Stomach (tissue), 9 donors: ENCODE data around the gene OTUD3. TPM values are rescaled to one million over a fixed set of nuclear protein-coding genes. Genes with fewer than 3 reads are reported as not detected.
"Not testable (repeated sequence)": the region's sequence is repeated elsewhere in the genome, so short reads cannot be mapped to it uniquely, and the experiment has no call there.

Source experiments
- DNase-seq, 2 donors: peaks; one replicate each; pipeline versions ENCODE4 v3.0.0 to v3.0.0-alpha.2; 2013 to 2019
- H3K27ac ChIP-seq, 5 donors: fragments of 200-600 bp in 4 of 5; sonication (generic) in 4 of 5; one replicate each; pipeline ENCODE4 v1.5.1; 2013 to 2019; ENCODE audit warnings: mild to moderate bottlenecking in 1 of 5, moderate library complexity in 1 of 5
- H3K27me3 ChIP-seq, 3 donors: fragments of 200-600 bp; sonication (generic); one replicate each; pipeline ENCODE4 v1.5.1; 2017 to 2019; ENCODE audit warnings: mixed run types in 1 of 3
- H3K36me3 ChIP-seq, 4 donors: fragments of 200-600 bp; sonication (generic); 1 replicate in 3 of 4; 2 replicates in 1 of 4; pipeline ENCODE4 v1.5.1; 2016 to 2019
- H3K4me1 ChIP-seq, 4 donors: fragments of 200-600 bp; sonication (generic); one replicate each; pipeline ENCODE4 v1.5.1; 2016 to 2019
- H3K4me3 ChIP-seq, 4 donors: fragments of 200-600 bp; sonication (generic) in 3 of 4; one replicate each; pipeline ENCODE4 v1.5.1; 2016 to 2019; ENCODE audit warnings: mild to moderate bottlenecking in 1 of 4
- H3K9me3 ChIP-seq, 4 donors: fragments of 200-600 bp; sonication (generic); one replicate each; pipeline ENCODE4 v1.5.1; 2016 to 2019
- CTCF ChIP-seq, 7 experiments: fragments of 450-650 bp in 4 of 7; fragments of 200-600 bp in 3 of 7; sonication (generic) in 3 of 7; IDR thresholded peaks; one replicate each; pipeline ENCODE4 v1.5.1; 2016 to 2019; ENCODE audit warnings: antibody characterized with exemption in 7 of 7, control low read depth in 2 of 7, mild to moderate bottlenecking in 1 of 7
- EP300 ChIP-seq: sonication (generic); formaldehyde crosslinking; IDR thresholded peaks from one replicate; pipeline ENCODE4 v1.6.1; 2017; ENCODE audit warnings: antibody characterized with exemption
- POLR2A ChIP-seq, 4 donors: fragments of 450-650 bp; IDR thresholded peaks; one replicate each; pipeline ENCODE4 v1.6.1; 2016; ENCODE audit warnings: antibody characterized with exemption in 4 of 4, control low read depth in 2 of 4, mild to moderate bottlenecking in 1 of 4, moderate library complexity in 1 of 4
- POLR2AphosphoS5 ChIP-seq, 3 donors: sonication (generic); formaldehyde crosslinking; IDR thresholded peaks; one replicate each; pipeline ENCODE4 v1.6.1; 2016; ENCODE audit warnings: antibody characterized with exemption in 3 of 3
- WGBS, 5 donors: extraction: QIAGEN DNeasy Blood & Tissue Kit in 3 of 5; methylation state at CpG; one replicate each; pipeline versions ENCODE4 v1.1.5 to v1.1.7; 2013 to 2018; 5-methylcytosine and 5-hydroxymethylcytosine counted together
- intact Hi-C: fragments of 100-400 bp; cut with DNase I; formaldehyde crosslinking; loops from one replicate; pipeline ENCODE4 v1.15.1; 2023; ENCODE audit warnings: low total_unique reads
- polyA plus RNA-seq, 3 donors: library from polyadenylated mRNA; stranded (reverse); fragments of 200-250 nt; gene quantifications; one replicate each; pipeline ENCODE4 v1.2.3, GENCODE V29; 2013
- total RNA-seq, 5 donors: library from RNA; depleted of rRNA; stranded (reverse); fragments of >200 nt; gene quantifications; one replicate each; pipeline versions ENCODE4 v1.1.0 to v1.2.3, GENCODE V29; 2014 to 2016
- donor health status: healthy with polysubstance abuse.
- donor health status: Bipolar disorder and iron deficiency.
- donor health status: healthy.

The OTUD3 gene
- total and polyA plus RNA-seq, 8 donors: 0.93 to 13.2 (median 3.9) TPM

- 46 to 59% (median 57%) methylated on average over 12 of the region's 12 CpGs for WGBS, 5 donors
- peak; percentile 22 to 75 for DNase-seq
- TF ChIP-seq POLR2AphosphoS5 (IDR thresholded peaks at IDR 0.05) (no peak), POLR2A (IDR thresholded peaks at IDR 0.05) (no peak), EP300 (no peak), CTCF (IDR thresholded peaks at IDR 0.05) (no peak)
- Histone ChIP-seq H3K9me3 (no peaks in the 10 kb centered on the region), H3K4me3 (peak overlapping the region in 1 of 4 donors; percentile 8), H3K36me3 (no peaks in the 10 kb centered on the region), H3K4me1 (peaks cover 10 to 21% (median 13%) of the 10 kb centered on the region in 4 donors), H3K27ac (no peak overlapping the region), H3K27me3 (peaks cover 0 to 25% (median 0%) of the 10 kb centered on the region in 3 donors)
- intact Hi-C loops: no loop called here
These were observed 3.6 kb upstream of the OTUD3 start for GRCh38 chr1:19878637-19878985.

DNA sequence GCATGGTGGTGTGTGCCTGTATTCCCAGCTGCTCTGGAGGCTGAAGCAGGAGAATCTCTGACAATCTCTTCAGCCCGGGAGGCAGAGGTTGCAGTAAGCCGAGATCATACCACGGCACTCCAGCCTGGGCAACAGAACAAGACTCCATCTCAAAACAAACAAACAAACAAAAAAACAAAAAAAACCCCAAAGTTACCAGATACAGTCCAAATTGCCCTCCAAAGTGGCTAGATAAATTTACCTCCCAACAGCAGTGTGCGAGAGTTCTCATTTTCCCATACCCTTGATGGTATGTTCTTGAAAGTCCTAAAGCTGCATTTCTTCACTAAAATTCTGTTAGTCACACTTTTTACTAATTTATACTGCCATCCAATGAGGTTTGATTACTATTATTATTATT is 3.0 kb upstream of the OTUD3 start:
- H3K4me1 ChIP-seq: peaks cover 16 to 27% (median 18%) of the 10 kb centered on the region in 4 donors
- H3K9me3 ChIP-seq: no peaks in the 10 kb centered on the region
- H3K27me3 ChIP-seq: peaks cover 0 to 23% (median 0%) of the 10 kb centered on the region in 3 donors
- DNase-seq: no peak
- intact Hi-C loops: no loop called here
- TF ChIP-seq POLR2A (IDR thresholded peaks at IDR 0.05) (no peak), CTCF (IDR thresholded peaks at IDR 0.05) (no peak), POLR2AphosphoS5 (IDR thresholded peaks at IDR 0.05) (no peak), EP300 (no peak)
- no peak overlapping the region for H3K4me3 ChIP-seq
- 91 to 94% (median 91%) methylated on average over 4 of the region's 4 CpGs for WGBS, 5 donors
- no peaks in the 10 kb centered on the region for H3K36me3 ChIP-seq
- H3K27ac ChIP-seq: no peak overlapping the region

DNA sequence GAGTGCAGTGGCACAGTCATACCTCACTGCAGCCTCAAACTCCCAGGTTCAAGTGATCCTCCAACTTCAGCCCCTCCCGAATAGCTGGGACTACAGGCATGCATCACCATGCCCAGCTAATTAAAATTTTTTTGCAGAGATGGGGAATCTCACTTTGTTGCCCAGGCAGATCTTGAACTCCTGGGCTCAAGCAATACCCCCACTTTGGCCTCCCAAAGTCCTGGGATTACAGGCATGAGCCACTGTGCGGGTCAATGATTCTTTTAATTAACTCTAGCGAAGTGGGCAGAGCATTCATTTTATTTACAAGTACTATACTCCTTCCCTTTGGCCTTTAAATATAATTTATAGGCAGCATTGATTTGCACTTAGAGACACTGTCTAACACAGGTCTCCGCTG is 2.5 kb upstream of the OTUD3 start:
- WGBS, 5 donors: 89 to 96% (median 92%) methylated on average over 4 of the region's 4 CpGs
- no peak for DNase-seq
- Histone ChIP-seq H3K27me3 (peaks cover 0 to 23% (median 0%) of the 10 kb centered on the region in 3 donors), H3K36me3 (no peaks in the 10 kb centered on the region), H3K27ac (no peak overlapping the region), H3K9me3 (no peaks in the 10 kb centered on the region), H3K4me1 (peaks cover 16 to 31% (median 21%) of the 10 kb centered on the region in 4 donors), H3K4me3 (no peak overlapping the region)
- TF ChIP-seq POLR2A (IDR thresholded peaks at IDR 0.05) (no peak), POLR2AphosphoS5 (IDR thresholded peaks at IDR 0.05) (no peak), EP300 (no peak), CTCF (IDR thresholded peaks at IDR 0.05) (no peak)
- intact Hi-C loops: no loop called here

DNA sequence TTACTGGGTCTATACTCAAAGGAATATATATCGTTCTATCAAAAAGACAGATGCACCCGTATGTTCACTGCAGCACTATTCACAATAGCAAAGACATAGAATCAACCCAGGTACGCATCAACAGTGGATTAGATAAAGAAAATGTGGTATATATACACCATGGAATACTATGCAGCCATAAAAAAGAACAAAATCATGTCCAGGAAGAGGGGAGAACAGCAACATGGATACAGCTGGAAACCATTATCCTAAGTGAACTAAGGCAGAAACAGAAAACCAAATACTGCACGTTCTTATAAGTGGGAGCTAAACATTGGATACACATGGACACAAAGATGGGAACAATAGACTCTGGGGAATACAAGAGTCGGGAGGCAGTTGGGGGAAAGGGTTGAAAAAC is 1.4 kb upstream of the OTUD3 start:
- DNase-seq, H3K36me3 ChIP-seq, H3K9me3 ChIP-seq, H3K4me3 ChIP-seq, H3K27ac ChIP-seq, intact Hi-C loops: not testable (repeated sequence)
- Histone ChIP-seq H3K27me3 (peaks cover 0 to 17% (median 0%) of the 10 kb centered on the region in 3 donors), H3K4me1 (peaks cover 16 to 43% (median 26%) of the 10 kb centered on the region in 4 donors)
- WGBS, 5 donors: 73 to 83% (median 80%) methylated on average over 5 of the region's 5 CpGs

- Histone ChIP-seq H3K4me1 (peaks cover 20 to 56% (median 30%) of the 10 kb centered on the region in 4 donors), H3K36me3 (no peaks in the 10 kb centered on the region), H3K4me3 (no peak overlapping the region), H3K9me3 (no peaks in the 10 kb centered on the region), H3K27ac (no peak overlapping the region), H3K27me3 (no peaks in the 10 kb centered on the region)
- intact Hi-C loops: no loop called here
- 84 to 93% (median 89%) methylated on average over 2 of the region's 2 CpGs for WGBS, 5 donors
- no peak for DNase-seq
- TF ChIP-seq POLR2A (IDR thresholded peaks at IDR 0.05) (no peak), POLR2AphosphoS5 (IDR thresholded peaks at IDR 0.05) (no peak), CTCF (IDR thresholded peaks at IDR 0.05) (no peak), EP300 (no peak)
These were observed 2.1 kb downstream of the OTUD3 start for GRCh38 chr1:19884312-19884711.
